Bronchial epithelial cell (primary cell): ENCODE data around the gene ZNF407. TPM values are rescaled to one million over a fixed set of nuclear protein-coding genes. Genes with fewer than 3 reads are reported as not detected.

Experiments
- DNase-seq: peaks from one replicate; pipeline ENCODE4 v3.0.0-alpha.2; 2010; ENCODE audit warnings: low read depth
- FAIRE-seq: peaks from 2 replicates; lab custom pipeline; 2011; peaks lifted over from hg19 to GRCh38; lab: Jason Lieb, UNC
- H3K27me3 ChIP-seq: 2 replicates; pipeline ENCODE4 v1.5.1; 2011; ENCODE audit warnings: low read length; ENCODE audit not compliant: control insufficient read depth, insufficient read depth
- H3K36me3 ChIP-seq: 2 replicates; pipeline ENCODE4 v1.5.1; 2011; ENCODE audit warnings: low read length; ENCODE audit not compliant: control insufficient read depth, insufficient read depth
- H3K4me3 ChIP-seq: 2 replicates; pipeline ENCODE4 v1.5.1; 2011; ENCODE audit warnings: mild to moderate bottlenecking, low read depth, low read length, control low read depth
- total RNA-seq: library from RNA; depleted of rRNA; stranded (reverse); fragments of >200 nt; gene quantifications from 2 replicates; pipeline ENCODE4 v1.2.1, GENCODE V29; 2014
- TF ChIP-seq, protein P1 (sequence below): IDR thresholded peaks from 2 replicates; pipeline ENCODE4 v1.5.1; 2011; ENCODE audit warnings: mild to moderate bottlenecking, moderate library complexity, low read length, control low read depth, inconsistent platforms; ENCODE audit not compliant: insufficient read depth, severe bottlenecking

ZNF407 gene
- total RNA-seq, 1 donor from 2014 or later, result 10.0 TPM

DNA sequence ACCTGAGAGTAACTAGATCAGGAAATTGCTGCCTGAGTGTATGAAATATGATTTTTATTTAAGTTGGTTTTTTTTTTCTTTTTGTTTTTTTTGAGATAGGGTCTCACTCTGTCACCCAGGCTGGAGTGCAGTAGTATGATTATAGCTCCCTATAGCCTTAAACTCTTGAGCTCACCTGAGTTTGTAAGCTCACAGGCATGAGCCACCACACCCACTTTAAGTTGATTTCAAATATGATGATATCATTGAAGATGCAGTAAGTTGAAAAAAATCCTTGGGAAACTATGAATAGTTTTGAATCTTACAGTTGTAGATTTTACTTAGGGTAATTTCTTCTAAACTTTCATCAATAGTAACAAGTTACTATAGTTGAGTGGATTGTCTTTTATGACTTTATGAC lies 234.7 kb downstream of the ZNF407 start:
- no peaks in the 10 kb centered on the region for H3K36me3 ChIP-seq
- H3K4me3 ChIP-seq, result no peak overlapping the region
- DNase-seq, result peak; percentile 52
- no peak for FAIRE-seq
- H3K27me3 ChIP-seq, result no peaks in the 10 kb centered on the region
- TF ChIP-seq, protein P1, sequence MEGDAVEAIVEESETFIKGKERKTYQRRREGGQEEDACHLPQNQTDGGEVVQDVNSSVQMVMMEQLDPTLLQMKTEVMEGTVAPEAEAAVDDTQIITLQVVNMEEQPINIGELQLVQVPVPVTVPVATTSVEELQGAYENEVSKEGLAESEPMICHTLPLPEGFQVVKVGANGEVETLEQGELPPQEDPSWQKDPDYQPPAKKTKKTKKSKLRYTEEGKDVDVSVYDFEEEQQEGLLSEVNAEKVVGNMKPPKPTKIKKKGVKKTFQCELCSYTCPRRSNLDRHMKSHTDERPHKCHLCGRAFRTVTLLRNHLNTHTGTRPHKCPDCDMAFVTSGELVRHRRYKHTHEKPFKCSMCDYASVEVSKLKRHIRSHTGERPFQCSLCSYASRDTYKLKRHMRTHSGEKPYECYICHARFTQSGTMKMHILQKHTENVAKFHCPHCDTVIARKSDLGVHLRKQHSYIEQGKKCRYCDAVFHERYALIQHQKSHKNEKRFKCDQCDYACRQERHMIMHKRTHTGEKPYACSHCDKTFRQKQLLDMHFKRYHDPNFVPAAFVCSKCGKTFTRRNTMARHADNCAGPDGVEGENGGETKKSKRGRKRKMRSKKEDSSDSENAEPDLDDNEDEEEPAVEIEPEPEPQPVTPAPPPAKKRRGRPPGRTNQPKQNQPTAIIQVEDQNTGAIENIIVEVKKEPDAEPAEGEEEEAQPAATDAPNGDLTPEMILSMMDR, result no peak

GRCh38 chr18:74832999-74833398 lies 235.3 kb downstream of the ZNF407 start:
- no peaks in the 10 kb centered on the region for H3K36me3 ChIP-seq
- FAIRE-seq (no peak), DNase-seq (no peak)
- no peaks in the 10 kb centered on the region for H3K27me3 ChIP-seq
- TF ChIP-seq, protein P1, result no peak
- no peak overlapping the region for H3K4me3 ChIP-seq

- TF ChIP-seq, protein P1, result no peak
- H3K4me3 ChIP-seq, result no peak overlapping the region
- FAIRE-seq, result peak; percentile 13
- no peaks in the 10 kb centered on the region for H3K36me3 ChIP-seq
- H3K27me3 ChIP-seq, result no peaks in the 10 kb centered on the region
- peak; percentile 27 for DNase-seq
Measured at GRCh38 chr18:74834424-74835309, 237.0 kb downstream of the ZNF407 start.

- peak; percentile 34 for DNase-seq
- FAIRE-seq, result no peak
Measured at GRCh38 chr18:74836296-74837139, 238.8 kb downstream of the ZNF407 start.

DNA sequence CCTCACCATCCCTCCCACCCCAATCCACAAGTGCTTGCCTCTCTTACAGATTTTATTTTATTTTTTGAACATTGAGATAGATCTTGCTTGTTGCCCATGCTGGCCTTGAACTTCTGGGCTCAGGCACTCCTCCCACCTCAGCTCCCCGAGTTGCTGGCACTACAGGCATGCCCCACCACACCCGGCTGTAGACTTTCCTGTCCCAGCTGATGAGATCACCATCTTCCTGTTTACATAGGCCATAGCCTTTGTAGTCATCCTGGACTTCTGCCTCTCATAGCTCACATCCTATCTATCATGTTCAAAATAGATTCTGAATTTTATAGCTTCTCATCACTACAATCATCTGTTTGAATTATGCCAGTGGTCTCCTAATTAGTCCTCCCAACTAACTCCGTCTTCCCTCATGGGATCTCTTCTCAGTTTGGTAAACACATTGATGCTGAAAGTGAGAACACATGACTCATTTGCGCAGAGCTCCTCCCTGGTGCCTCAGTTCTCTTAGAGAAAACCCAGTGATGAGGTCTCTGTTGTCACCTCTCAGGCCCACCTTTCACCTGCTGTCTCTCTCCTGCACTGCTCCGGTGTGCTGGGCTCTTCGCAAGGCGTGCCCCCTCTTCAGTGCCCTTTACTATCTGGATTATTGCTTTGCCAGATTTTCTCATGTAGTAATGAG lies 243.0 kb downstream of the ZNF407 start:
- Histone ChIP-seq H3K4me3 (no peak overlapping the region), H3K36me3 (no peaks in the 10 kb centered on the region), H3K27me3 (no peaks in the 10 kb centered on the region)
- FAIRE-seq (no peak), DNase-seq (peak; percentile 81)
- TF ChIP-seq, protein P1, result no peak

More at GRCh38 chr18:74836296-74837139, 238.8 kb downstream of the ZNF407 start:
- H3K4me3 ChIP-seq, result no peak overlapping the region
- TF ChIP-seq, protein P1, result no peak
- H3K36me3 ChIP-seq, result no peaks in the 10 kb centered on the region
- H3K27me3 ChIP-seq, result no peaks in the 10 kb centered on the region
